Endodermal cell (in vitro differentiated cells): ENCODE results near the gene CCDC38. TPM values are rescaled to one million over a fixed set of nuclear protein-coding genes. Genes with fewer than 3 reads are reported as not detected.

Experiments used
- DNase-seq: peaks from one replicate; pipeline ENCODE4 v3.0.0-alpha.2; 2017
- H3K27ac ChIP-seq: 2 replicates; pipeline ENCODE4 v1.5.1; 2013; ENCODE audit warnings: mild to moderate bottlenecking, low read depth, low read length, moderate library complexity
- H3K27me3 ChIP-seq: 2 replicates; pipeline ENCODE4 v1.6.1; 2013; ENCODE audit warnings: mild to moderate bottlenecking, low read length, moderate library complexity; ENCODE audit not compliant: insufficient read depth, control insufficient read depth, poor library complexity, severe bottlenecking
- H3K36me3 ChIP-seq: 2 replicates; pipeline ENCODE4 v1.7.0; 2013; ENCODE audit warnings: mild to moderate bottlenecking, low read length, moderate library complexity; ENCODE audit not compliant: control insufficient read depth, insufficient read depth
- H3K4me1 ChIP-seq: one replicate; pipeline ENCODE4 v1.7.0; 2013; ENCODE audit warnings: low read length; ENCODE audit not compliant: control insufficient read depth, insufficient read depth
- H3K4me3 ChIP-seq: 2 replicates; pipeline ENCODE4 v1.5.1; 2013; ENCODE audit warnings: mild to moderate bottlenecking, low read length, moderate library complexity
- H3K9ac ChIP-seq: 2 replicates; pipeline ENCODE4 v1.6.1; 2013; ENCODE audit warnings: mild to moderate bottlenecking, low read length, moderate library complexity; ENCODE audit not compliant: poor library complexity, severe bottlenecking; ENCODE audit errors: extremely low read depth
- H3K9me3 ChIP-seq: 2 replicates; pipeline ENCODE4 v1.6.1; 2013; ENCODE audit warnings: mild to moderate bottlenecking, low read length, moderate library complexity; ENCODE audit not compliant: control insufficient read depth
- H3K27ac Mint-ChIP-seq: 2 replicates; pipeline ENCODE4 v1.8.0; 2020; ENCODE audit warnings: mixed read lengths
- H3K27me3 Mint-ChIP-seq: 2 replicates; pipeline ENCODE4 v1.8.0; 2021; ENCODE audit warnings: mild to moderate bottlenecking, mixed read lengths; ENCODE audit not compliant: insufficient read depth
- H3K36me3 Mint-ChIP-seq: 2 replicates; pipeline ENCODE4 v1.8.0; 2020; ENCODE audit warnings: low read depth, mixed read lengths
- H3K4me1 Mint-ChIP-seq: 2 replicates; pipeline ENCODE4 v1.8.0; 2020; ENCODE audit warnings: mixed read lengths
- H3K4me3 Mint-ChIP-seq: 2 replicates; pipeline ENCODE4 v1.8.0; 2020; ENCODE audit warnings: mild to moderate bottlenecking, moderate library complexity, mixed read lengths
- H3K9me3 Mint-ChIP-seq: 2 replicates; pipeline ENCODE4 v1.8.0; 2020; ENCODE audit warnings: mild to moderate bottlenecking, mixed read lengths
- WGBS, 2 experiments: methylation state at CpG; one replicate each; pipeline versions ENCODE4 v1.1.5 to v1.1.7; 2013; ENCODE audit warnings: missing lambda C conversion rate in 2 of 2, mixed read lengths in 1 of 2; ENCODE audit not compliant: insufficient coverage in 1 of 2, insufficient read length in 1 of 2; 5-methylcytosine and 5-hydroxymethylcytosine counted together
- total RNA-seq, 2 donors: library from RNA; stranded (reverse); fragmentation: NEBNext Ultra II Directional in 1 of 2; extraction: Animal tissue kit (Norgen Biotek cat#: 25700) in 1 of 2; gene quantifications; 2 replicates in 1 of 2; 3 replicates in 1 of 2; pipeline ENCODE4 v1.2.1, GENCODE V29; 2021
- TF ChIP-seq, protein P1 (sequence below): fragments of 200-600 bp; sonication (generic); conservative IDR thresholded peaks from 2 replicates; pipeline ENCODE4 v1.5.0; 2021; ENCODE audit warnings: antibody characterized with exemption, mild to moderate bottlenecking

Gene CCDC38
- total RNA-seq, 2 donors from 2014 or later = 0.35 TPM

DNA sequence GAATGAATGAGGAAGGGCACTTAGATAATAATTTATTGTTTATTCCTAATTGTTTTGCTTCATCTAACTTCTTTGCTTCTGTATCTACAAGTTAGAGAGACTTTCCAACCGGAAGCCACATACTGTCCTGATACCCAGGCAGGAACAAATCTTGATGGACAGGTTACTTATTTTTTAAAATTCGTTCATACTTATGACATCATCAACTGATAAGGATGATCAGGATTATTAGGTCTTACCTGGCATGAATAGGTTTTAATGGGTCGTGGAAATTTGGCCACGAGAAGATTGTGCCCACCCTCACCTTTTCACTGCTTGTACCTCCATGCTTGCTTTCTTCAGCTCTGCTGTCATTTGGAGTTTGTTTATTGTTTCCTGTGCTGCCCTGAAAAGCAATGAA, 44.3 kb downstream of the CCDC38 start:
- TF ChIP-seq, protein P1, sequence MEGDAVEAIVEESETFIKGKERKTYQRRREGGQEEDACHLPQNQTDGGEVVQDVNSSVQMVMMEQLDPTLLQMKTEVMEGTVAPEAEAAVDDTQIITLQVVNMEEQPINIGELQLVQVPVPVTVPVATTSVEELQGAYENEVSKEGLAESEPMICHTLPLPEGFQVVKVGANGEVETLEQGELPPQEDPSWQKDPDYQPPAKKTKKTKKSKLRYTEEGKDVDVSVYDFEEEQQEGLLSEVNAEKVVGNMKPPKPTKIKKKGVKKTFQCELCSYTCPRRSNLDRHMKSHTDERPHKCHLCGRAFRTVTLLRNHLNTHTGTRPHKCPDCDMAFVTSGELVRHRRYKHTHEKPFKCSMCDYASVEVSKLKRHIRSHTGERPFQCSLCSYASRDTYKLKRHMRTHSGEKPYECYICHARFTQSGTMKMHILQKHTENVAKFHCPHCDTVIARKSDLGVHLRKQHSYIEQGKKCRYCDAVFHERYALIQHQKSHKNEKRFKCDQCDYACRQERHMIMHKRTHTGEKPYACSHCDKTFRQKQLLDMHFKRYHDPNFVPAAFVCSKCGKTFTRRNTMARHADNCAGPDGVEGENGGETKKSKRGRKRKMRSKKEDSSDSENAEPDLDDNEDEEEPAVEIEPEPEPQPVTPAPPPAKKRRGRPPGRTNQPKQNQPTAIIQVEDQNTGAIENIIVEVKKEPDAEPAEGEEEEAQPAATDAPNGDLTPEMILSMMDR = no peak
- H3K9me3 Mint-ChIP-seq = peaks cover 4% of the 10 kb centered on the region
- peaks cover 3% of the 10 kb centered on the region for H3K27me3 Mint-ChIP-seq
- Histone ChIP-seq H3K36me3 (no peaks in the 10 kb centered on the region), H3K4me3 (no peak overlapping the region), H3K9me3 (peaks cover 13% of the 10 kb centered on the region), H3K9ac (no peak overlapping the region), H3K4me1 (no peaks in the 10 kb centered on the region), H3K27me3 (no peaks in the 10 kb centered on the region), H3K27ac (no peak overlapping the region)
- H3K36me3 Mint-ChIP-seq = no peaks in the 10 kb centered on the region
- H3K4me3 Mint-ChIP-seq = no peak overlapping the region
- no peak overlapping the region for H3K27ac Mint-ChIP-seq
- no peak for DNase-seq
- WGBS, 2 experiments = 80 to 87% methylated on average over 4 of the region's 4 CpGs
- peaks cover 2% of the 10 kb centered on the region for H3K4me1 Mint-ChIP-seq

DNA sequence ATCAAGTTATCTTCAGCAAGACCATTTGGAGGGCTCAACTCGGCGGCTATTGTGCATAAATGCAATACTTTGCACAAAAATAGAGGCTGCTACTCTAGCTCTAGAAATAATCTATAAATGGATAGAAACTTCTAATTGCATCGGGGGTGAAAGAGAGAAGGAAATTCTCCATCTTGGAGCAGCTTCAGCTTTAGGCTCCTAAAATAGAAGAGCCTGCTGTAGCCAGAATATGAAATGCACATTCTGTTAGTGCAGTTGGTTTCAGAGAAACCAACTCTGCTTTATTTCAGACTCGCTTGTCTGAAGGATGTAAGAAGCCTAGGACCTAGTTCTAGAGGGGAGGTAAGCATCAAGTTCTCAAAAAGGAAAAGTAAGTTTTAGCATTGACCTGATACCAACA, 45.6 kb downstream of the CCDC38 start:
- H3K4me1 ChIP-seq = no peaks in the 10 kb centered on the region
- H3K4me3 Mint-ChIP-seq = no peak overlapping the region
- H3K9me3 ChIP-seq = peaks cover under 1% of the 10 kb centered on the region
- no peaks in the 10 kb centered on the region for H3K36me3 Mint-ChIP-seq
- no peak overlapping the region for H3K27ac ChIP-seq
- TF ChIP-seq, protein P1 = no peak
- H3K4me3 ChIP-seq = no peak overlapping the region
- 74 to 95% methylated on average over 2 to 4 of the region's 4 CpGs for WGBS, 2 experiments
- H3K9ac ChIP-seq = no peak overlapping the region
- no peak for DNase-seq
- H3K36me3 ChIP-seq = no peaks in the 10 kb centered on the region
- peaks cover 2% of the 10 kb centered on the region for H3K9me3 Mint-ChIP-seq
- H3K4me1 Mint-ChIP-seq = peaks cover 2% of the 10 kb centered on the region
- no peaks in the 10 kb centered on the region for H3K27me3 ChIP-seq
- H3K27me3 Mint-ChIP-seq = peaks cover 3% of the 10 kb centered on the region
- no peak overlapping the region for H3K27ac Mint-ChIP-seq

DNA sequence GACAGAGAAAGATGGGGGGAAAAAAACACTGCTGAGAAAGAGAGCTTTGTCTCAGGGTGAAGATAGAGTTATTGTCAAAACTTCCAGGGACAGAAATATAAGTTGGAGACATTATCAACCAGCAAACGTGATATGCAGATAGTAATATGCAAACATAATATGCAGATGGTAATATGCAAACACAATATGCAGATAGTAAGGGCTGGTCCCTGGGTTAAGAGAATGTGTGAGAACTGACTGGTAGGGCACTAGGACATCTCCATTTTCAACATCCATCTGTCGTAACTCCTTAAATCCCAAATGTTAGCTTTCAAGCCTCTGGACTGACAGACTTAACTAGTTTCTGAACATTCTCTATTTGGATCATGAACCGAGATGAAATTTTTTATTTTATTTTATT, 51.5 kb downstream of the CCDC38 start:
- Histone ChIP-seq H3K4me1 (no peaks in the 10 kb centered on the region), H3K27ac (no peak overlapping the region), H3K9me3 (no peaks in the 10 kb centered on the region), H3K27me3 (no peaks in the 10 kb centered on the region), H3K4me3 (no peak overlapping the region), H3K9ac (no peak overlapping the region), H3K36me3 (no peaks in the 10 kb centered on the region)
- Mint-ChIP-seq H3K27me3 (peaks cover 1% of the 10 kb centered on the region), H3K36me3 (no peaks in the 10 kb centered on the region), H3K4me1 (no peaks in the 10 kb centered on the region), H3K4me3 (no peak overlapping the region), H3K9me3 (peaks cover 2% of the 10 kb centered on the region), H3K27ac (no peak overlapping the region)
- 81 to 90% methylated on average over 1 to 3 of the region's 3 CpGs for WGBS, 2 experiments
- DNase-seq = no peak
- TF ChIP-seq, protein P1 = no peak
